Natural killer cell treated with Interleukin-12 subunit alpha and Interleukin-12 subunit beta and Interleukin-15 and Interleukin-18, amount 100 ng/mL, for 72 hours (primary cell): Measurements from ENCODE around the gene TOMM70. TPM values are rescaled to one million over a fixed set of nuclear protein-coding genes. Genes with fewer than 3 reads are reported as not detected.

Experiments used
- ATAC-seq, 2 donors: fragments of 150-1000 bp; cut with Tn5 transposase in 1 of 2; sonication (Bioruptor Pico), chemical (Tn5 transposase) in 1 of 2; 2 replicates each; pipeline ENCODE4 v1.10.0; 2021
- DNase-seq: peaks from one replicate; pipeline ENCODE4 v3.0.0; 2022; ENCODE audit warnings: low spot score
- H3K27ac Mint-ChIP-seq, 2 donors: 1 replicate in 1 of 2; 2 replicates in 1 of 2; pipeline ENCODE4 v1.8.0; 2022; ENCODE audit warnings: mixed read lengths in 2 of 2, mild to moderate bottlenecking in 1 of 2, moderate library complexity in 1 of 2
- H3K27me3 Mint-ChIP-seq, 2 donors: 1 replicate in 1 of 2; 2 replicates in 1 of 2; pipeline ENCODE4 v1.8.0; 2022; ENCODE audit warnings: mixed read lengths in 2 of 2
- H3K36me3 Mint-ChIP-seq: one replicate; pipeline ENCODE4 v1.8.0; 2022; ENCODE audit warnings: mixed read lengths
- H3K4me1 Mint-ChIP-seq, 2 donors: 1 replicate in 1 of 2; 2 replicates in 1 of 2; pipeline ENCODE4 v1.8.0; 2022; ENCODE audit warnings: low read depth in 2 of 2, mixed read lengths in 2 of 2, mild to moderate bottlenecking in 1 of 2
- H3K4me3 Mint-ChIP-seq: one replicate; pipeline ENCODE4 v1.8.0; 2022; ENCODE audit warnings: mixed read lengths
- H3K9me3 Mint-ChIP-seq: 2 replicates; pipeline ENCODE4 v1.8.0; 2022; ENCODE audit warnings: mixed read lengths
- total RNA-seq, 2 donors: library from RNA; stranded (reverse); gene quantifications; one replicate each; pipeline ENCODE4 v1.2.3, GENCODE V29; 2022

TOMM70 gene
- total RNA-seq, 2 donors from 2014 or later, result 46.0 to 49.3 TPM

DNA sequence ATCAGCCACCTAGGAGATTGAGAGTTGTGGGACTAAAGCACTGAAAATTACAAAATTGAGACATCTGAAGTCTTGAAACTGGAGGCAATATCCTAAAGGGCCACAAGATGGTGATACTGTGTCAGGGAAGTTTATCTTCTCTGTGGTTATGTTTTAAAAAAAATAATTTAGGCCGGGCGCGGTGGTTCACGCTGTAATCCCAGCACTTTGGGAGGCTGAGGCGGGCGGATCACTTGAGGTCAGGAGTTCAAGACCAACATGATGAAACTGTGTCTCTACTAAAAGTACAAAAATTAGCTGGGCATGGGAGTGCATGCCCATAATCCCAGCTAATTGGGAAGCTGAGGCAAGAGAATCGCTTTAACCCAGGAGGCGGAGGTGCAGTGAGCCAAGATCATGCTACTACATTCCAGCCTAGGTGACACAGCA, 84.2 kb downstream of the TOMM70 start:
- DNase-seq (no peak), ATAC-seq (peak; percentile 63 to 76)
- Mint-ChIP-seq H3K27ac (no peak overlapping the region), H3K27me3 (no peaks in the 10 kb centered on the region), H3K4me3 (no peak overlapping the region), H3K36me3 (no peaks in the 10 kb centered on the region), H3K4me1 (peaks cover 10 to 15% of the 10 kb centered on the region in 2 donors), H3K9me3 (no peaks in the 10 kb centered on the region)

Other genes starting within 250 kb of the TOMM70 start
- gene TBC1D23, start 140.1 kb downstream of the TOMM70 start, total RNA-seq, result 10 to 100 TPM; 21.5 to 31.4 TPM
- gene NIT2, start 66.3 kb downstream of the TOMM70 start, total RNA-seq, result 10 to 100 TPM; 43.9 to 47.2 TPM
- gene LNP1, start 450 bp upstream of the TOMM70 start, total RNA-seq, result 1 to 10 TPM; 1.0 to 2.9 TPM
- gene TMEM45A, start 91.5 kb upstream of the TOMM70 start, total RNA-seq, result 1 to 10 TPM; 1.1 to 4.5 TPM
- gene ADGRG7, start 208.5 kb upstream of the TOMM70 start, total RNA-seq, result not detected